Activated CD8-positive, alpha-beta memory T cell treated with anti-CD3 and anti-CD28 coated beads for 24 hours (primary cell): ENCODE results near the gene SUCO.

Experiments
- DNase-seq: peaks from one replicate; pipeline ENCODE4 v3.0.0-alpha.2; 2020

SUCO gene

DNA sequence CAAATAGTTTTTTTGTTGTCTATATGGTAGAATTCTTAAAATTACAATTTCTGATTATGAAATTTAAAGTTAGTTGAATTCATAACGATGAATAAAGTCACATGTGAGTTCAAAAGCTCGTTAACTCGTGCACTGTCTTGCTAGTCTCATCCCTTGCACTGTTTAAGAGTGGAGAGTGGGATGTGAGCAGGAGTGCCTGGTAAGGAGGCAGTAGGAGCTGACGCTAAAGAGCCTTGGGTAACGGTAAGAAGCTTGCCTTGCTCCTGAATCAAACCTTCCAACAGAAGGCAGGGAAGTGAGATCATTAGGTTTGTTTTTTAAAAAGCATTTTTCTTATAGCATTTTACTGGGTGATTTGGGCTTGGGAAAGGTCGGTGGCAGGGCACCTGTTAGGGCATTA lies 123.6 kb downstream of the SUCO start:
- no peak for DNase-seq

DNA sequence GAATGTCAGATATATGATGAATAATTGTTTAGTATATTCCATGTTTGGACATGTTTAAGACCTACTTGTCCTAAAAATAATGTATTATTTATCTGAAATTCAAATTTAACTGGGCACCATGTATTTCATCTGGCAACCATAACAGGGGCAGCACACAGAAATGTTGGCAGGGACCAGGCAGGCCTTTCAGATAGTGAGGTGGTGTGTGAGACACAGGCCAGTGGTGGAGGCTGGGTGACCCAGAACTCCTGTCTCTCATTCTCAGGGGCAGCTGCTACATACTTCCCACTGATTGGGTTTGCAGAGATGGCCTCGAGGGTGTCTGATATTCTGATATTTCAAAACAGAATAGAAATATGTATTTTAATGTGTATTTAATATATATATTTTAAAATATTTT lies 124.6 kb downstream of the SUCO start:
- DNase-seq = peak; percentile 51

DNA sequence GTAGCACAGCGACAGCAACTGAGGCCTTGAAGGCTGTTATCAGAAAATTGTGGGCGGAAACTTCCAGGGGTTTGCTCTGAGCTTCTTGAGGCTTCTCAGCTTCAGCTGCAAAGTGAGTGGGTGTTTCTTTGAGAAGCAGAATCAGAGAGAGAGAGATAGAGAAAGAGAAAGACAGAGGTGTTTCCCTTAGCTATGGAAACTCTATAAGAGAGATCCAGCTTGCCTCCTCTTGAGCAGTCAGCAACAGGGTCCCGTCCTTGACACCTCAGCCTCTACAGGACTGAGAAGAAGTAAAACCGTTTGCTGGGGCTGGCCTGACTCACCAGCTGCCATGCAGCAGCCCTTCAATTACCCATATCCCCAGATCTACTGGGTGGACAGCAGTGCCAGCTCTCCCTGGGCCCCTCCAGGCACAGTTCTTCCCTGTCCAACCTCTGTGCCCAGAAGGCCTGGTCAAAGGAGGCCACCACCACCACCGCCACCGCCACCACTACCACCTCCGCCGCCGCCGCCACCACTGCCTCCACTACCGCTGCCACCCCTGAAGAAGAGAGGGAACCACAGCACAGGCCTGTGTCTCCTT lies 126.0 kb downstream of the SUCO start, which contains the start of gene FASLG:
TSS of gene FASLG (plus strand) at position 233 of the 583 bp plus-strand sequence. CDS start at position 332, 99 bp downstream.
- DNase-seq = peak; percentile 83

DNA sequence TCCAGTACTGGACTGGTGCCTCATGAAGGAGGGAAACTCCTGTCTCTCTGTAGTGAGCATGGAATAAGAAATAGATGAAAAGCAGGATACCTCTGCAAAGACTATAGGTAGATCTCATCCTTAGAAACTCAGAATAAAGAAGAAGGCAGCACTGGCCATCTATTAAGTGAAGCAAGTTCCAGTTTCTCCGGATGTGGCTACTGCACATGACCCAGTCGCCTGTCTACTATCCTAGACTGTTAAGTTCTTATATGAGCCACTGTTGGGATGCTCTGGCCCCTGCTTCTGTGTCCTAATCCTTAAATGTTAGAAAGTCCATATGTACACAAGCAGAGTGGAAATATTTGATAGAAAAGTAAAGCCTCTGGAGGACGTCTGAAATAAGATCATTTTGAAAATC lies 128.2 kb downstream of the SUCO start:
- no peak for DNase-seq
